PFSK-1 (cell line): ENCODE measurements around the gene FGF5.

Experiments used
- POLR2AphosphoS5 ChIP-seq: IDR thresholded peaks from 2 replicates; pipeline ENCODE4 v1.6.1; 2012; ENCODE audit warnings: low read depth, mild to moderate bottlenecking, control low read depth, low read length, moderate library complexity
- REST ChIP-seq, 2 experiments: IDR thresholded peaks; 2 replicates each; pipeline versions ENCODE4 v1.6.1 to v1.8.0; 2011 to 2012; ENCODE audit warnings: low read depth in 2 of 2, low read length in 2 of 2, control low read depth in 1 of 2, inconsistent platforms in 1 of 2, mild to moderate bottlenecking in 1 of 2, moderate library complexity in 1 of 2; ENCODE audit not compliant: insufficient read depth in 1 of 2
- TAF1 ChIP-seq: IDR thresholded peaks from 2 replicates; pipeline ENCODE4 v1.6.1; 2012; ENCODE audit warnings: low read length, control low read depth, borderline replicate concordance; ENCODE audit not compliant: insufficient read depth

- TF ChIP-seq POLR2AphosphoS5: no peak
- TF ChIP-seq TAF1: no peak
- no peak for TF ChIP-seq REST (IDR thresholded peaks at IDR 0.05; ENCODE audit: insufficient read depth in 1 of 2, low read depth in 2 of 2, low read length in 2 of 2)
These were observed 43.0 kb downstream of the FGF5 start for GRCh38 chr4:80309294-80310004.
